ENCODE results near the gene ZNRF3.
A peak's percentile ranks its signal among the peaks of the same experiment; 100 is the strongest.
"Not testable (repeated sequence)": the region's sequence is repeated elsewhere in the genome, so short reads cannot be mapped to it uniquely, and the experiment has no call there.

ZNRF3 gene
- 2.9 to 12.8 (median 4.1) reads per million in 3 experiments for total RNA-seq

DNA sequence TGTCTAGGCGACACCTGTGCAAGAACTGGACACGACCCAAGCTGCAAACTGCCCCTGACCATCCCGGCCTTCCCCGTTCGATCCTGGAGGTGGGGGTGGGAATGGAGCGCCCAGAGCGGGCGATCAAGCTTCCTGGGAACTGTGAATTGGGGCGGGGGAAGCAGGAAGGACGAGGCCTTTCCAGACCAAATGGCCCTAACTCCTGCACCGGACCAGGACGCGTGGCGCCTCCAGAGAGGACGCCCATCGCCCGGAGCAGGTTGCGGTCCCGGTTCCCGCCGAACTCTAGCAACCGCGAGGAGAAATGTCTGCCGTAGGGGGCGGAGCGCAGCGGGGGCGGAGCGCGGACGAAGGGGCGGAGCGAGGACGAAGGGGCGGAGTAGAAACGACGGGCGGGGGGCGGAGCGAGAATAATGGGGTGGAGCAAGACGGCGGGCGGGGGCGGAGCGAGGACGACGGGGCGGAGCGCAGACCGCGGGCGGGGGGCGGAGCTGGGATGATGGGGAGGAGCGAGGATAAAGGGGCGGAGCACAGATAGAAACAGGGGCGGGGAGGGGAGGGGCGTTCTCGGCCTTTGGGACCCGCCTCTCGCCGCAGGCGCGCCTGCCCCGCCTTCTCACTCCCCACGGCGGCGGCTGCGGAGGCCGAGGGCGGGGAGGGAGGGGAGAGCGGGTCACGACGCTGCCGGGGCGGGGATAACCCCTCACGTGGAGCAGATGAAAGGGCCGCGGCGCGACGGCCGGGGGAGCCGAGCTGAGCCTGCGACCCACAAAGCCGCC is at the start of gene ZNRF3:
ZNRF3 (plus strand) TSS at position 695 of the 779 bp plus-strand sequence. CDS start 195 bp downstream, outside the sequence.
- peak; percentile 87 for DNase-seq

DNA sequence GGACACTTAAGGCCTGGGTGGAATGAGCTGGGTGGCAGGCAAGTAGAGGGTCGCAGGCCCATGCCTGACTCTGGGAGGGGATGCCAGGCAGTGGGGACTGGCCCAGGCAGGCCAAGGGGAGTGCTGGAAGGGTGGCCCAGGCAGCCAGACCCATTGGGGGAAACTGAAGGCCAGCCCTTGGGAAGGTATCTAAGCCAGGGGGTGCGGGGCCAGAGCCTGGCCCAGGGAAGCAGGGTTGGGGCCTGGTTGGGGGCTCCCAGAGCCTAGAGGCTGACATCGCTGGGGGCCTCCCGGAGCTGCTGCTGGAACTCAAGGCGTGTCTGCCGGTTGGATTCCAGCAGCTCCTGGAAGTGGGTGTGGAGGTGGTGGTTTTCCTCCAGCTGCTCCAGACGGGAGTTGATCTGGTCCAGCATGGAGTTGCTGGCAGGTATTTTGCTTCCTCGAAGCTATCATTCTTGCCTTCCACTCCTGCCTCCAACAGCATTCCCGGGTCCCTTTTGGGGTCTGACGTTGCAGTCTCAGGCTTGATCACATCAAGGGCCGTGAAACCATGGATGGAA is 47.7 kb upstream of the ZNRF3 start:
- no peak for DNase-seq

DNA sequence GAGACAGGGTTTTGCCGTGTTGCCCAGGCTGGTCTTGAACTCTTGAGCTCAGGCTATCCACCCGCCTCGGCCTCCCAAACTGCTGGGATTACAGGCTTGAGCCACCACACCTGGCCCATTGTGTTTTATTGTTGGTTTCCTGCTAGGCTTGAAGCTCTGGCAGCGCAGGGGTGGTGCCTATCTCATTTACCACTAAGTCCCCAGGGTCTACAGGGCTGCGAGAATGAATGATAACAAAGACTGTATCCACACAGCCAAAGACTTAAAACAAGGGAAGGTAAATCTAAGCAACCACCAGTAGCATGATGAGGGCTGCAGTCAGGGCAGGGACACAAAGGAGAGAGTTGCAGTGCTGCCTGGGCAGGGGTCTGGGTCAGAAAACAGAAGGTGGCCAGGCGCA is 45.7 kb upstream of the ZNRF3 start:
- no peak for DNase-seq

DNA sequence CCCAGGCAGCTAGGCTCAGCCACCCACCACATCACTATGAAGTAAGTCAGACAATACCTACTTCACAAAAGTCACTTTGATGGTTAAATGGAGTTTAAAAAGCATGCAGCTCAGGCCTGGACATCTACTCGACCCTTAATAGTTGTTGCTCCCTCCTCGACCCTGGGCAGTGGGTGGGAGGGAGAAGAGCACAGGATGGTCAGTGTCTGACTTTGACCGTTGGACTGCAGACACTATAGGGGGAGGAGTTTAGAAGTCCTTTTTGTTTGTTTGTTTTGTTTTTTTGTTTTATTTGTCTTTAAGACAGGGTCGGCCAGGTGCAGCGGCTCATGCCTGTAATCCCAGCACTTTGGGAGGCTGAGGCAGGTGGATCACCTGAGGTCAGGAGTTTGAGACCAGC is 44.4 kb upstream of the ZNRF3 start:
- no peak for DNase-seq

DNA sequence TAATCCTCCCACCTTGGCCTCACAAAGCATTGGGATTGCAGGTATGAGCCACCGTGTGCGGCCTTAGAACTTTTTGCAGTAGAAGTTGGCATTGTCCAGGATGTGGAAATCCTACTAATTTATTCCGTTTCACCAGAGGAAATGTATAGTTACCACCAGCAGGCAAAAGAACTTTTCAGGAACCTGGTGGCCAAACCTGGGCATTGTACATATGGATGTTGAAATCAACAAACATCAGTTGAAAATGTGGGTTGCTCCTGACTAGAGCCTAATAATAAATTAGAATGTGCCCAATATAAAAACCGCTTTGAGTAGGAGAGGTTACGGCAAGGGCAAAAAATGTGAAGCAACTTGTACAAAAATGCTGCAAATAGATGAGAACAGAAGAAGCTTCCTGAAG is 42.3 kb upstream of the ZNRF3 start:
- DNase-seq, result no peak

DNA sequence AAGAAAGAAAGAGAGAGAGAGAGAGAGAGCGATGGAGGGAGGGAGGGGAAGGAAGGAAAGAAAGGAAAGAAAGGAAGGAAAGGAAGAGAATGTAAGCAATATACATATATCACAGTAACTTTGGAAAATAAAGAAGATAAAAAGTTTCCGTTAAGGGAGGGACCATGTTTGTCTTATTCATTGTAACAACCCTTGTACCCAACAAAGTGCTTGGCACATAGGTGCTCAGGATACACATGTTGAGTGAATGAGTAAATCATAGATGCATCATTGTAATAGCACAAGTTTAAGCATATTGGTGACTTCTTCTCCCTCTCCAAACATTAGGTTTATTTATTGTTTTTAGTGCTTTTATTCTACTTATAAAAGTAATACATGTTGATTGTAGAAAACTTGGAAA is 39.7 kb upstream of the ZNRF3 start:
- no peak for DNase-seq

DNA sequence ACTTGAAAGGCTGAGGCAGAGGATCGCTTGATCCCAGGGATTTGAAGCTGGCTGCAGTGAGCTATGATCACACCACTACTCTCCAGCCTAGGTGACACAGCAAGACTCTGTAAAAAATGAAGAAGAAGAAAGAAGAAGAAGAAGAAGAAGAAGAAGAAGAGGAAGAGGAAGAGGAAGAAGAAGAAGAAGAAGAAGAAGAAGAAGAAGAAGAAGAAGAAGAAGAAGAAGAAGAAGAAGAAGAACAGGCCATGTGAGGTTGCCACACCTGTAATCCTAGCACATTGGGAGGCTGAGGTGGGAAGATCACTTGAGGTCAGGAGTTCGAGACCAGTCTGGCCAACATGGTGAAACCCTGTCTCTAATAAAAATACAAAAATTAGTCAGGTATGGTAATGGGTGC is 39.1 kb upstream of the ZNRF3 start:
- not testable (repeated sequence) for DNase-seq

DNA sequence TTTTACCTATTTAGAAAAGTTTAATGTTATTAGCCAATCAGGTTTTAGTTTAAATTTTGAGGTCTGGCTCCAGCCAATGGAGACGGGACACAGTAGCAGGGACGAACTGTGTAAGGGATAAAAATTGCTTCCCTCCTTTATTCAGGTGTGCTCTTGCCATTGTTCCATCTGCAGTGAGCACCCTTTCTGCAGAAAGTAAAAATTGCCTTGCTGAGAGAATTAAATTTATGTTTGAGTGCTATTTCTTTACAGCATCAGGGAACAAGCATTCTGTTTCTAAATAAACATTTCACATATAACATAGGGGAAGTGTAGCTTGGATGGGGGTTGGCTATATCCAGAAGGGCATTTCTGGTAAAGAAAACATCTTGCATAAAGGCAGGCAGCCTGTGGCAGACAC is 36.4 kb upstream of the ZNRF3 start:
- DNase-seq, result no peak

DNA sequence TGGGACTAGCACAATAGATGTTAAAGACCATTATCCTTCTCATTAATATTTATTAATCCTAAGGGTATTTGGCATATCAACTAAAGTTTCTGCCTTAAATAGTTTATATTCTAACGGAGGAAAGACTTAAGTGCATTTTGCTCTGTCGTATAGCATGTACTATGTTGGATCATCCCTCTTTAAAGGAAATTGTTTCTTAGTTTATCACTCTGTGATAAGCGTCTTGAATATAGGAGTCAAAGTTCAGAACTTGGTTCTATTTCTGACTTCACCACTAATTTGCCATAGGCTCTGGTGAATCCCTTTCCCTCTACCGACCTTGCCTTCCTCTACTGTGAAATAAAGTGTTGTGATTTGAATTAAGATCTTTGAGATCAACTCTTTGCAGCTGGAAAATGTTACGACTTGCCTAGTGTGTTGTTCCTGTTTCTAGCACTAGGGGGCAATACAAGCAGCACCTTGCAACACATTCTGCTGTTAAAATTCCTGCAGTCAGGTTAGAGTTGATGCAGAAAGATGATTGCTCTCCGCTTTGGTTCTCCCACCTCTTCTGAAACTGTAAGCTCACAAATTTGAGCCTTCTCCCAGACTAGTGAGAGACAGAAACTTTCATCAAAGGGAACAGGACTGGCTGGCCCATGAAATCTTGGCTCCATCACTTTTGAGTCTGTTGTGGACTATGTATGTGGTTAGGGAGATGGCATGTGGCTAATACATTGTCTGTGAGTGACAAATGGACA is 27.8 kb upstream of the ZNRF3 start:
- peak; percentile 46 for DNase-seq

DNA sequence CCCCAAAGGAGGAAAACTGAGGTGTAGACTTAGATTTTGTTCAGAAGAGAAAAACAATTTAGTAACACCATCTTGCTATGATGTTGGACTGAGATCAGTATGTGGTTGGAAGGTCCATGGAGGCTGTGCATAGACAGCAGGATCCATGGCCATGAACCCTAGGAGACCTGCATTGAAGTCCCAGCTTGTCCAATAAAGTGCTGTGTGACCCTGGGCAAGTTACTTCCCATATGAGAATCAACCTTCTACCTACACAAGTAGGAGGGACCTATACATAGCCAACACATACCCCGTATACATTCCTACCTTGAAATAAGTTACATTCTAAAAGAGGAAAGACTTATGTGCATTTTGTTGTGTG is 27.3 kb upstream of the ZNRF3 start:
- DNase-seq, result no peak

DNA sequence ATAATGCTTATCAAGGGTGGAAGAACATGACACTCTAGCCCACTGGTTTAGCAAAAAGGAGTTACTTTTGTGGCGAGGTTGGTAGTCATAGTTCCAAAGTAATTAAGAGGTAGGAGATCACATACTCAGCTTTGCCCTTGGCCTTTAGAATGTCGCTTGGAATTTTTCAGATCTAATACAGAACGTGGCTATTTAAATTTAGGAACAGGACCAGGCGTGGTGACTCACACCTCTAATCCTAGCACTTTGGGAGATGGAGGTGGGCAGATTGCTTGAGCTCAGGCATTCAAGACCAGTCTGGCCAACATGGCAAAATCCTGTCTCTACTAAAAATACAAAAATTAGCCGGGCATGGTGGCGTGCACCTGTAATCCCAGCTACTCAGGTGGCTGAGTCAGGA is 26.1 kb upstream of the ZNRF3 start:
- DNase-seq, result no peak

DNA sequence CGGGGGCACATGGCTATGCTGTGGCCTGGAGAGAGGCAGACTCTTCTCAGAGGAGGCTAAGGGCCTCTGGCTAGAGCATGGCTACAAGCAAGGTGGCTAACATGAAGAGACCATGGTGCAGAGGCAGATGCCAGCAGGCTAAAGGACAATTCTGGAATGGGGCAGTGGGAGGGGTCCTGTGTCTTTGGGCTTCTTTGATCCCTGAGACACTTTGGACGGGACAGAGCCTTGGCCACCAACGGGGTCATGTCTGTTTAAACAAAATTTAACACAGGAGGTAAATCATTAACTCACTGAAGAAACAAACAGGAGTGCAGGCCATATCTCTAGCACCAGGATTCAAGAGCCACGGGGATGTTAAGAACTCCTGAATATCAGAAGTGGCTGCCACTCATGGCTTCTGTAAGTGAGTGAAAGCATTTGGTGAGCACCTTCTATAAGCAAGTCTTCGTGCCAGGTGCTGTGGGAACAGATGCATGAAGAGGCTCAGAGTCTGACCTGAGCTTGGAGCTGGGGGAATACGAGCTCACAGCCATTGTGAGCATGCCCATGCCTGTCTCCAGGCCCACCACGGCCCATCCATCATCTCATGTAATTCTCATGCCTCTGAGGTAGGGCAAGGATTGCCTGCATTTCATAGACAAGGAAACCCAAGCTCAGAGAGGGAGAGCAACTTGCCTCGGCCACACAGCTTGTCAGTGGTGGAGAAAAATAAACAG is 18.3 kb upstream of the ZNRF3 start:
- no peak for DNase-seq

DNA sequence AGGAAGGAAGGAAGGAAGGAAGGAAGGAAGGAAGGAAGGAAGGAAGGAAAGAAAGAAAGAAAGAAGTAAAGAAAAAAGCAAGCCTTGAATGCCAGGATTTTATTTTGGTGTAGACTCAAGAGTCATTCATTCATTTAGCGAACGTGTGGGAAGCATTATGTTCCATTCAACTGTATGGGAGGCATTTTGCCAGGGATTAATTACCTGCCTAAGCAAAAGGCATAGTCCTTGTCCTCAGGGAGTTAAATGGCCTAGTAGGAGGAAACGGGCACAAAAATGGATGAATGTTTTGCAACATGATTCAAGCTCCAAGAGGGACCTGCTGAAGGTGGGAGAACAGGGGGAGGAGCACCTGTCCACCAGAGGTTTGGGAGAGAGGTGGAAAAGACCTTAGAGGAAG is 16.2 kb upstream of the ZNRF3 start:
- DNase-seq, result no peak

DNA sequence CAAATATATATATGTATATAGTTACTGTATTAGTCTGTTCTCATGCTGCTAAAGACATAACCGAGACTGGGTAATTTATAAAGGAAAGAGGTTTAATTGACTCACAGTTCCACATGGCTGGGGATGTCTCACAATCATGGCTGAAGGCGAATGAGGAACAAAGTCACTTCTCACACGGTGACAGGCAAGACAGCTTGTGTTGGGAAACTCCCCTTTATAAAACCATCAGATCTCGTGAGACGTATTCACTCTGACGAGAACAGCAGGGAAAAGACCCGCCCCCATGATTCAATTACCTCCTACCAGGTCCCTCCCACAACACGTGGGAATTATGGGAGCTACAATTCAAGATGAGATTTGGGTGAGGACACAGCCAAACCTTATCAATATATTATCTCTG is 15.0 kb upstream of the ZNRF3 start:
- not testable (repeated sequence) for DNase-seq

DNA sequence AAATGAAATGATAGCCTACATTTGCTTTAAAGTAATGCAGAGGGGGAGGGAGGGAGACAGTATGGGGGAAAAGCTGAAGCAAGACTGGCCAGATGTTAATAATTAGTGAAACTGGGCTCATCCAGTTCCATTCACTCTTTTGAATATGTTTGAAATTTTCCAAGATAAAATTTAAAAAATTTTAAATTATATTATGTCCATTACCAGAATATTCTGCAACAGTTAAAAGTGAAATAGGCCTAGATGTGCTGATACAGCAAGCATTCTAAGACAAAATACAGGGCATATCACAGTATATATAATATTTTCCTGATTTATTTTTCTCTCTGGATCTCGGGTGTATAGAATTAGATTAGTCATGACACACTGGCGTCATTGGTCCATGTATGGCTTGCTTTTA is 13.6 kb upstream of the ZNRF3 start:
- DNase-seq, result no peak

DNA sequence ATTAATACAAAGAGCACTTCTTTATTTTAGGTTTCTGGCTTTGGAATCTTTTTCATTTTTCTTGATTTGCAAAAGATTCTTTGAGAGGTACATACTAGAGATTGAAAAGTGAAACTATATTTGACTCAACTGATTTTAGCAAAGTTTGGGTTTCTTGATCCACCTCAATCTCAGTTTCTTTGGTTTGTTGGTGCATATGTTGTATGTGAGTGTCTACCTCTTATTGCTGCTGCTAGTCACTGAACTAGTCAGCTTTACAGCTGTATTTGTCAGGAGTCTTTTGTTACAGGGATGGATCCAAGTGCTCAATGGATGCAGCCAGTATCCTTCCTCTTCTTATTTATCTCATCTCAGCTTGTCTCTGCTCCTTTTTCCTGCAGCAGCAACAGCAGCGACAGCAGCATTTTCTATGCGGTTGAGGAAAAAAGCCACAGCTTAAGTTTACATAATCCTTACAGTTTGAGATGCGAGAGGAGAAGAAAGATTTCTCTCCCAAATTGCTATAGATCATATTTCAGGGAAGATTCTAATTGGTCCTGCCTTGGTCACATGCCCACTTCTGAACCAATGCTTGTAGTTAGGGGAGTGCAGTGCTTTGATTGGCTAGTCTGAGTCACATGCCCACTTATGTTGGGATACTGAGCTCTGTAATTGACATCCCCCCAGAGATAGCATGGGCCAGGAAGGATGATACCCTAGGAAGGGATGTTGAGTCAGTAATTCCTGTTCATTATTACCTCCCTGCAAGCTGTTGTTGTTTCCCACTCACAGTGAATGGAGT is 10.0 kb upstream of the ZNRF3 start:
- no peak for DNase-seq

DNA sequence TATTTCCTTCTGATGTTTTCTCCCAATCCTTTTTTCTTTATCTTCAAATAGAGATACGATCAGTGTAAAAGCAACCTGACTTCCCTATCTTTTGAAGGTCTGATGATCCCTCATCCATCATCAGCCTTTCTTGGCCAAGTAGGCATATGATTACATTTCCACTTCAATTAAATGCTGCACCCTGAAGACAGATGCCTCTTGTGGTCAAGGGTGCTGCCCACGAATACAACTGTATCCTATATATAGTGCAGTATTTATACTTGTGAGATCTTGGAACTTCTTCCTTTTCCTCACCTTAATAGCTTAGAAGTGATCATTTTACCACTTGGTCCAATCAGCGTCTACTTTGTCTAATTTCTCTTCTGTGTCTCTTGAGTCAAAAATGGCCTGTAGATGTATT is 9.3 kb upstream of the ZNRF3 start:
- DNase-seq, result no peak

DNA sequence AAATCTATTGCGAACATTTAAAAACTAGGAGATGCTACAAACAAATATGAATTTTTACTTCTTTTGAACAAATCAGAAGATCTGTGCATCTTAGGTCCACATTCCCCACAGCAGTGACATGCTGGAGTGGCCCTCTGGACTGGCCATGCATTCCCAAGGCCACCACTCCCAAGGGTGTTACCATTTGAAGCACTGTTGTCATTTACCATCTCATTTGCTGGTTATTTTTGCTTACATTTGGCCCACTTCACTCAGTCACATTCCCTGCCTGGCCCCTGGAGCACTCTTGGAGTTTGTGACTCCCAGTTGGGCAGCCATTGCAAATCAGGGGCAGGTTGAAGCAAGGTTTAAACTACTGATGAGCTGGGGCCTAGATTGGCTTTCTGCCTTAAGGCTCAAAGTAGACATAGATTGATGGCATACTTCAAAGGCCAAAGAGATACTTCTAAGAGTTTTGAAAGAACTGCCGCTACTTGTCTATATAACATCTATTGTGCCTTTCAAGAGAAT is 8.5 kb upstream of the ZNRF3 start:
- DNase-seq, result no peak

DNA sequence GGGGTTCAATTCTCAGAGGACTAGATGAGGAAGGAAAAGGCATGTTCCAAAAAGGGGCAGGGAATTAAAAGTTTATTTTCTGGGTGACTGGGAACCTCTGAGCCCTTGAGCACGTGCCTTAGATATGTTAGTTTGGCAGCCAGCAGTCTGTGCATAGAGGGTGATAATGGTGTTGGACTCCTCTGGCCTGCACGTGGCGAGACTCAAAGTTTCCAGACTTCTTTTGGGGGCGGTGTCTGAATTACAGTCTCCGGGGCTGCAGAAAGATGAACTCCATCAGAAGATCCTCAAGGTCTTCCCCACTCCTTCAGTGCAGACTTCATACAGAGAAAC is 861 bp upstream of the ZNRF3 start:
- no peak for DNase-seq

DNA sequence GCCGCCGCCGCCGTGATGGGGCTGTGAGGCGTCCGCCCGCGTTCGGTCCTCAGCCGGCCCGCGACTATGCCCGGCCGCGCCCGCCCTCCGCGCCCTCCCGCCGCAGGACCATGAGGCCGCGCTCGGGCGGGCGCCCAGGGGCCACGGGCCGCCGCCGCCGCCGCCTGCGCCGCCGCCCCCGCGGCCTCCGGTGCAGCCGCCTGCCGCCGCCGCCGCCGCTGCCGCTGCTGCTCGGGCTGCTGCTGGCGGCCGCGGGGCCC is 215 bp downstream of the ZNRF3 start:
- no peak for DNase-seq

DNA sequence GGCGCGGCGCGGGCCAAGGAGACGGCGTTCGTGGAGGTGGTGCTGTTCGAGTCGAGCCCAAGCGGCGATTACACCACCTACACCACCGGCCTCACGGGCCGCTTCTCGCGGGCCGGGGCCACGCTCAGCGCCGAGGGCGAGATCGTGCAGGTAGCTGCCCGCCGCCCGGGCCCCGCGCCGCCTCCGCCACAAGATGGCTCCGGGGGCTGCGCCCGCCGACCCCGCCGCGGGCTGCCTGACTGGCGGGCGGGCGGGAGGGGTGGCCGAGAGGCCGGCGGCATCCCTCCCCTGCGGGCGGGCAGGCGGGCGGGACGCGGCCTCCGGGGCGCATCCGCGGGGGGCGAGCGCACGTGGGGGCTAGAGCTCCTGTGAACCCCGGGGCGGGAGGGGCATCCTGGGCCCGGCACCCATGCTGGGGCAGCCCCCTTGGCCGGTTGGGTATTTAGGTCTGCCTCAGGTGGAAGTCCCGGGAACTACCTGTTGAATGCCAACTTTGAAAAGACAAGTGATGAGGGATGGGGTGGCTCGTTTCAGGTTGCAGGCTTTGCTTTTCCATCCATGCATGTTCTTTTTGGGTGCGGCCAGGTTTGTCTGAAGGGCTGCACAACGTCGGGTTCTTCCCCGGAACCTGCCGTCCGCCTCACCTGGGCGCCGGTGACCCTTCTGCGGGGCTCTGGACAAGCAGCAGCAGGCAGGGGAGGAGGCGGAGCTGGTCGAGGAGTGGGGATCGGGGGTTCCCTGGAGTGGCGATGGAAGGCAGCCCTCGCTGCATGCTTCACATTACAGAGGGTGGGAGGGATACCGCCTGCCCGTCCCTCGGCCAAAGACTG is 760 bp downstream of the ZNRF3 start:
- DNase-seq, result peak; percentile 31

Data from central memory CD4-positive, alpha-beta T cell (primary cell).